ENCODE measurements around the gene PRDM4.

- TF ChIP-seq EZH2 (IDR thresholded peaks at IDR 0.05; ENCODE audit: insufficient read depth, poor library complexity, severe bottlenecking) (no peak), EZH2phosphoT487 (IDR thresholded peaks at IDR 0.05; ENCODE audit: insufficient read depth, low read depth) (no peak)
Measured at GRCh38 chr12:107684990-107685359, 76.0 kb downstream of the PRDM4 start.
